Stimulated activated CD4-positive, alpha-beta T cell treated with anti-CD3 and anti-CD28 coated beads, Interleukin-12 subunit alpha, Interleukin-12 subunit beta, amount 100 ng/mL, for 48 hours (primary cell): ENCODE data around the gene HOXC4.
"Not testable (repeated sequence)": the region's sequence is repeated elsewhere in the genome, so short reads cannot be mapped to it uniquely, and the experiment has no call there.

ENCODE experiments used
- DNase-seq, 3 donors: peaks; one replicate each; pipeline ENCODE4 v3.0.0-alpha.2; 2020; ENCODE audit warnings: low read depth in 2 of 3, low spot score in 1 of 3

Gene HOXC4

DNA sequence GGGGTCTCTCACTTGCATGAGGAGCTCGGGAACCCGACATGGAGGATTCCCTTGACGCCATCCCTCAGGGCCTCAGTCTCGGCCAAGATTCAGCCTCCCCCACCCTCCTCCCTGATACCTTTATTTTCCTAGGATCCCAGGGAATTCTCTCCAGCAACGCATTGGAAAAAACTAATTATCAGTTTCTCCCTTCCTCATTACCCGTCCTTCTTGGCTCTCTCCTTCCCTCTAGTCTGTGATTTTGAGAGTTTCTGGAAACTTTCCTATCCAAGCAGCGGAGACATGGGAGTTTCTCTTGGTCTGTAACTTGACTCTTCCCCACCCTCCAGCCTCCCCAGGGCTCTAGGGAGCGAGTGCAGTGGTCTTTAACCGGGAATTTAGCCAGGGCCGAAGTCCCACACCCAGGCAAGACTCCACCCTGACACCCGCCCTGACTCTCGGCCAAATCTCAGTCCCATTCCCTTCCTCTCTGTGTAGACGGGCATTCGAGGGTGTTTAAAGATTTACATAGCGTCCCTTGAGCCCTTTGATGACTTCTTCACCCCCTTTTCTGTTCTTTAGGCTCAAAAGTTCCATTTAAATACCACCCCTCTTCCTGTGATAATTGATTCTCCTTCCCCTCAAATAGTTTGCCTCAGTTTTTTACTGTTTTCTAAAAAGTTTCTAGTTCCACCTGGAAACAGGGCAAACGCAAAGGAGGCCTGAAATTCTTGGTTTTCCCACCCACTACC, 14.1 kb upstream of the HOXC4 start:
- no peak for DNase-seq

DNA sequence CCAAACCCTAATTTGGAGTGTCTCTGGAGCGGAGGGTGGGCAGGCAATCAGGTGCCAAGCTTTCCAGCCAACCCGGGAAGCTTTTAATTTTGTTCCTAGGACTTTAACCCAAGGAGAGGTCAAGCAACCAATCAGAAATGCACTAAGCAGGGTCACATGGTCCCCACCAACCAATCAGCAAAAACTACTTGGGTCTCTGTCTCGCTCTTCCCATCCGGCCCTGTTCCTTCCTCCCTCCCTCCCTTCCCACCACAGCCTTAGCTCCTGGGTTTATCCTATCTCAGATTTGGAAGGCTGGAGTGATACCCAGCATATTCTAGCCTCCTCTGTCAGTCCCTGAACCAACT, 13.5 kb upstream of the HOXC4 start:
- no peak for DNase-seq

DNA sequence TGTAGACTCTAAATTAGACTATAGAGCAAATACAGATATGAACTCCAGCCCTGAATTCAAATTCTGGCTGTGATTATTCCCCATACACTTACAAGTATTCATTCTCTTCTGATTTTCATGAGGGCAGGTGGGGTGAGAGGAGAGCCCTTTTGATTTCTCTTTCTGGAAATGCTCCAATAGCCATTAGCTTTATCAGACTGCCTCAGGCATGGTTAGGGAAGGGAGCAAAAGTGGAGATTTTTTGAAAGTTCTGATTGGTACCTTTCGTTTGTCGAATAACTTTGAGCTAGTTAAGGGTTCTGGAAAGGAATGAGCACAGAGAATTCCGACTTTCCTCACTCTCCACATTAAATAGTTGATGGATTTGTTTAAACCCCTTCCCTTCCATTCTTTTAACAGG, 13.0 kb upstream of the HOXC4 start:
- DNase-seq, result no peak

DNA sequence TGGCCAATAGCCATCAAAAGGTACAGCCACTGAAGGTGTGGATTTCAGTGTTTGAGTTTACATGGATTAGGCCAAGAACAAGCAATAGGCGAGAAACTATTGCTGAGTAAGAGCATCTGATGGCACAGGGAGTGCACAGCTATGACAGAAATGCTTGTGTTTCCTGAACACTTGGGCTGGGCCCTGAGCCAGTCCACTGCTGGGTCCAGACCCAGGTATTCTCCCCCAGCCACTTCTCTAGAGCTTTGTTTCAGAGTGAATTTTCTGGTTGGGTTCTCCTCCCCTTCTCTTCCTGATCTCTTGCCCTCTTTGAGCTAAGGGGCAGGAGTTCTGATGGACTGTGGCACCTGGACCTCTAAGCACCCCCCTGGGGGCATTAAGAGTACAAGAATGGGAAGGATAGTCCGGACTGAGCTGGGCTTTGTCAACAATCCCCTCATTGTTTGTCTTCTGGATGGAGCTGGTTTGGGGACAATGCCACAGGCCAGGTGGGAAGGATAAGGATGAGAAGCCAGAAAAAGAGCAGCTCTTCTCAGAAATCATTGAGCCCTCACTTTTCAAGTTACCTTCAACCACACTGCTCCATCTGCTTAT, 12.4 kb upstream of the HOXC4 start:
- no peak for DNase-seq

DNA sequence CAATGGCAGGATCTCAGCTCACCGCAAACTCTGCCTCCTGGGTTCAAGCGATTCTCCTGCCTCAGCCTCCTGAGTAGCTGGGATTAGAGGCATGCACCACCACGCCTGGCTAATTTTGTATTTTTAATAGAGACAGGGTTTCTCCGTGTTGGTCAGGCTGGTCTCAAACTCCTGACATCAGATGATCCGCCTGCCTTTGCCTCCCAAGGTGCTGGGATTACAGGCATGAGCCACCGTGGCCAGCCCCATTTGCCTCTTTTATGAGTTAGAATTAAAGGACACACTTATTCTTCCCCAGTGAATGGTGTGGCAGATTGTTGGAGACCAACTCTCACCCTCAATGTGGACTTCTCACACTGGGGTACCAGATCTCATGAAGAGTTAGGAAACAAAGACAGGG, 11.6 kb upstream of the HOXC4 start:
- DNase-seq, result not testable (repeated sequence)

DNA sequence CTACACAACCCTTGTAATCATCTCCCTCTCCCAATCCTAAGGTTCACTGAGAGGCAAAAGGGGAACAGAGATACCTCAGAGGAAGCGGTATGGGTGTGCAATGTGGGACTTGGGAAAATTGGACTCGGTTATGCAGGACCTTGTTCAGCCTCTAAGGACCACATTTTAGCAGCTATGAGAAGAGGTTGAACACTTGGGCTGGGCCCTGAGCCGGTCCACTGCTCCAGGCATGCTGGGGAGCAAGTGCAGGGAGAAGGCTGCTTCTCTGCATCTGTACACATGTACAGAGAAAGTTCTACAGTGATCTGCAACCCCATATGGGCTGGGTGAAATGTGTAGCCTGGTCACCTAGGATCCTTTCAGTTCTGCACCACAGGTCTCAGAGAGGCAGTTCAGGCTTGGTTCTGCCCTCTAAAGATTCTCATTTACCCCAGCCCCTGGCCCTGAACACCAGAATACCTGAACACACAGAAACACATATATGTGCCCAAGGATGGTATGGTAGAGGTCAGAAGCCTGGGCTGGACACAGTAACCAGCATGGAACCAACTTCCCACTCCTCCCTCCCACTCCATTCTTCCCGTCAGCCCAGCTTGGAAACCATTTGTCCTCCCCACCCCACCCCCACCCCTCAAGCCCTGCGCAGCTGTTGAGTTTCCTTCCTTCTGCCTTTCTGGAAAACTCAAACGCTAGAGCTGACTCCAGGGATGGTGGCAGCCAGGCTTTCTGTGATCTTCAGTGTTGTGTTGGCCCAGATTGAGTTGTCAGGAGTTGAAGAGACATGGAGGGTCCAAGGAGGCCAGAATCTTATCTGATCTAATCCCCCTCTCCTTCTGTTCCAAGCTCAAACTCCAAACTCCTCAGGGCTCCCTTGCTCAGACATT, 10.4 kb upstream of the HOXC4 start:
- no peak for DNase-seq

DNA sequence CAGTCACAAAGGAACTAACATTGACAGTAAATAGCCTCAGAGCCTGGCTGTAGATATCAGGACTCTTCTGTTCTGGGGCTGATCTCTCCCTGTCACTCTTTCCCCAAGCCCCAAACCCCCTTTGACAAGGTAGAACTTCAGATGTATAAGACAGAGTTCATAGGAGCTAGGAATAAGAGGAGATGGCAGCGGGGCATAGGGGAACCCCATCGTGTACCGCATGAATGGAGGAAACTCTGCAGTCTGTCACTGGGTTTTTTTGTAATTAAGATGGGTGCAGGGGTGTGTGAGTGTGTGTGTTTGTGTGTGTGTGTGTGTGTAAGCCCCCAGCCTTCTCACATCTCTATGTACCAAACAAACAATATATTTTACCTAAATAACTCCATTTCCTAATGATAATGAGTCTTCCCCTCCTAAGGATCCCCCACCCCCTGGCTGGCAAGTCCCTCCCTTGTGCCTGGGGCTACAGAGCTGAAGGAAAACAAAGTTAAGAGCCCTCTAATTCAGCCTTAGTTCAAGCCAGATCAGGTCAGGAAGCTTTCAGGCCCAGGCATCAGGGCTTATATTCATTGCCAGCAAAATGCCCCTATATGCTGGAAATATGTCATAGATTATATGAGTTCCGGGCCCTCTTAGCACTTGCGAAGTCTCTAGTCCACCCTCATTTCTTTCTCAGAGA, 9.1 kb upstream of the HOXC4 start:
- no peak for DNase-seq

DNA sequence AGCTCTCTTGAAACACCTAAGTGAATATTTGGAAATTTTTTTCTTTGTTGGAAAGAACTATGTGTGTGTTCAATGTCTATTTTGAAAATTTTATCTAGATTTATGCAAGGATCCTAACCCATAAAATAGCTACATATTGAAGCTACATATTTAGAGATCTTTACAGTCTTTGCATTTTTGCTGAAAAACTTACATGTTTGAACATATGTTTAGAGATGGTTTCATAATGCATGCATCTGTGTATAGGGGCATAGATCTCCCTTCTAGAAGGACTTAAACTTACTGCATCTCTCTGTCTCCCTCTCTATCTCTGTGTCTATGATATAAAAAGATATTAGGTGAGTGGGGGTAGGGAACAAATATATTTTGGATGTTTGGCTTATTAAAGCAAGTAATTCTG, 8.2 kb upstream of the HOXC4 start:
- DNase-seq, result no peak

DNA sequence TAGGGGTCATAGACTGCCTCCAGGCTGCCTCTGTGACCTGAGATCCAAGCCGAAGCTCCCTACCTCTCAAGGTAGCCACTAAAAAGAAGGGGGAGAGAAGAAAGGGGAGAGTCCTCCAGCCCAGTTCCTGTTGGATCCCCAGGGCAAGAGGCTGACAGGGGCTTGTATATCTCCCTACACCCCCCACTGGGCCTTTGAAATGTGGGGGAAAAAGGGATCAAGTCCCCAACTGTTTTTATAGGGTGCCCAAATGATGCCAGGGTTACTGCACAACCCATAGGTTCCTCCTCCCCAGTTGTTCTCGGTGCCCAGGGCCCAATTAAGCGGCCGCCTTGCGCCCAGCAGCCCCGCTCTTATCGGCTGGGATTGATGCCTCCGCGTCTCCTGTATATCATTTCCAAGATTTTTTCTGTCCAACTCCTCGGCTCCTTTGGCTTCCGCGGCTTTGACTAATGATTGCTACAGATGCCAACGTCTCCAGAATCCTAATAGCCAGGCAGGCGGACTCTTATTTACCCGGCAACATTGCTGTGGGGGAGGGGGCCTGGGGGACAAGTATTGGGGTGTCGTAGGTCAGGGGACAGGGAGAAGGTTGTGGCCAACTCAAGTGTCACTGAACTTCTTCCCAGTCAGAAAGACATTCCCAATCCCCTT, 7.6 kb upstream of the HOXC4 start:
- DNase-seq, result no peak

DNA sequence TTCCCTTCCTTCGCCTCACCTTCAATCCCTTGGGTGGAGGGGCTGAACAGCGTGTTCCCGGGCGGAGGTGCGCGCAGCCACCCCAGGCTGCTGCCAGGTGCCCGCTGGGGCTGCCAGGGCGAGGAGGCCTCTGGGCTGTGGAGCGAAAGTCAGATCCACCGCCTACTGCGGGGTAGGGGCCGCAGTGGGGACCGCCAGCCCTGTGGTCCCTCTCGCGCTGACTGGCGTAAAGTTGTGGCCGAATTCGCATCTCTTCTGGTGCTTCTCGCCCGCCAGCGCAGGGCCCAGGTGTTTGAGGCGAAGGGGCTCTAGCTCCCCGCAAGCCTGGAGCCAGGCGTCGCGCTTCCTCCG, 6.9 kb upstream of the HOXC4 start:
- DNase-seq, result no peak

DNA sequence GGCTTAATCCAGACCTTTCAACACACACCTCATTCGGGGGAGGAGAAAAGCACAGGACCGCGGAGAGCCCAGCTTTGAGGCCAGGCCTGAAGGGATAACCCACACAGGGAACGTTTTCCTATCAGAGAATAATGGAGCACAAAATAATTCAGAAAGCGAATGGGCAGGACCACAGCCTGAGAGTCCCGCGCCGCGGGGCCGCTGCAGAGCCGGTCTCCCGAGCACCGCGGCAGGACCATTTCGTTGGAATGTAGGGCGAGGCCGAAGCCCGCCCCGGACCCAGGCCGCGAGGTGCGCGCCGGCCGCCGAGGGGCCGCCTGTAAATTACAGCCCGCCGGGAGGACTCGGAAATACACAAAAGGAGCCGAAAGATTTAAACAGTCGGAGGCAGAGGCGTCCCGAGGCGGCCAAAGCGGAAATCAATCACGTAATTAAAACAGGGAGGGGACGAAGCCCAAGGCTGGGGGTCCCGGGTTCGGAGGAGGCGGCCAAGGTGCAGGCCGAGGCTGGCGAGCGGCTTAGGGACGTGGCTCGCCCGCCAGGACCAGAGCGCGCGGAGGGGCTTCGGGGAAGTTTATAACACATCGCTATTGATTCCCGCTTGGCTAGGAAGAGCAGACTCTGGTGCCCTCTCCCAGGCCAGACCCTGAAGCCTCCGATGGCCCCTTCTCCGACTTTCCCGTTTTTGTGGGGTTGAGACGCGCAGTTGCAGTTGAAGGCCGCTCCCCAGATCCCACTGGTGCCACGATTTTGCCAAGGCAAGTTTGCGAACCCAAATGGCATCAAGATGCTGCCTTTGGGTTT, 6.3 kb upstream of the HOXC4 start:
- no peak for DNase-seq

DNA sequence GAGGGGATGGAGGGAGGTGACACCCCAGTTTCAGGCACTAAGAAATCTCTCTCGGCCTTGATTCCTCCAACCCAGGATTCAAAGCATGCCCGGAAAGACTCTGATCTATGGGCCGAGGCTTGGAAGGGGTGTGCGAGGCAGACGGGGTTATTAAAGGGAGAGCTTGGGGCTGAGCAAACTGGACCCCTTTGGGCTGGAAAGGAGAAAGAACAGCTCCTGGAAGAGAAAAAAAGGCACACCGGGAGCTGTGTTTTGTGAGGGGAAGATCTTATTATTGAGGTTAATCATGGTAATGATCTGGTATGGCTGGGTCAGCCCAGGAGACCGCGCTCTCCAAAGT, 5.7 kb upstream of the HOXC4 start:
- DNase-seq, result no peak

DNA sequence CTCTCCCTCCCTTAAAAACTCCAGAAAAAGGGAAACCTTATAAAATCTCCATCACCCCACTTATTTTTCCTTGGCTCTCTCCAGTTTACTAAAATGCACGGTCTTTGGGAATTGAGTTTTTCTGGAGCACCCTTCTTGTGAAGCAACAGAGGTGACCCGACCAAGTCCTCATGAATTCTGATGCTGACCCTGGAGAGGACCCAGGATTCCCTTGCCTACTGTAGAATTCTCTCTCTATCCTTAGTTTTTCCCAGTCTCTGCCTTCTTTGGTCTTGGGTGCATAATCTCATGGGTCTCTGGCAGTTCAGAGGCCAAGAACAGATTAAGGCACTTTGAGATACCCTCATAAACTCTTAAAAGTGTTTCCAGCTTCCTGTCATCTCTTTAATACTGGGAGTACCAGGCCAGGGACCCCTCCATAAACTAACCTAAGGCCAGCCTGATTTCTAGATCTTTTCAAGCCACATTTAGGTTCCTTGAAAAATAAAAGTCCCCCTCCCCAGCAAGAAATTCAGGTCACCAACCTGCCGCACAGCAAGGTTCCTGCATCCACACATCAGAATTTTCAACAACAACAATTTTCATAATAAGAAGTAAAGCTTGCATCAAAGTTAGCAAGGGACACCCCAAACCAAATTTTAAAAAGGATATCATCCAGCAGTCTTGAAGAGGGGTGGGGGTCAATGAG, 5.1 kb upstream of the HOXC4 start:
- no peak for DNase-seq

DNA sequence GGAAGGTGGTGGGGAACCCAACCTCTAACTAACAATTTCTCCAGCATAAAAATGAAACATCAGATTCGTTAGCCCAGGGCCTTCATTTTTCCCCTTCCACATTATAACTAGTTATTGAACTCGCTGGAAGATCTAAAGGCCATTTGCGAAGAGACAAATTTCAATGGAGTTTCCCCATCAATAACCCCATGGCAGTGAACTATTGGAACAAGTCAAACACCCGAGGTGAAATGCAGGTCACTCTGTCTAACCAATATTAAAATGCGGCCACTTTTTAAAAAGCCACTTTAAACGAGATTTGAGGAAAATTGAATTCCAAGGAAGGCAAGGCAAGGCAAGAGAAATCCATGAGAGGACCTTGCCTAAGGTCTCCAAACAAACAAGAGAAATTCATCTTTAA, 4.5 kb upstream of the HOXC4 start:
- DNase-seq, result no peak

DNA sequence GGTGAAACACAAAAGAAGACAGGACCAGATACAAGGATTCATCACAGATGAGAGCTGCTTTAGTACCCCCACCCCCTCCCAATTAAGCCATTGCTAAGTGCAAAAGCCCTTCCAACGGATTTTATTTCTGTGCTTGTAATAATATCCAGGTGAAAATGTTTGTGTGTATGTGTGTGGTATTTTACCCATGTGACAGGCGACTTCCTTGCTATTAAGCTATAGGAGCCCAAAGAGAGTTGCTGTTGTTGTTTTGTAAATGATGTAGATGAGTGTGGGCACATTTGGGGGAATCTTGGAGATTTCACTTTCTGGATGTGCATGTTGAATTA, 3.2 kb upstream of the HOXC4 start:
- DNase-seq, result no peak

DNA sequence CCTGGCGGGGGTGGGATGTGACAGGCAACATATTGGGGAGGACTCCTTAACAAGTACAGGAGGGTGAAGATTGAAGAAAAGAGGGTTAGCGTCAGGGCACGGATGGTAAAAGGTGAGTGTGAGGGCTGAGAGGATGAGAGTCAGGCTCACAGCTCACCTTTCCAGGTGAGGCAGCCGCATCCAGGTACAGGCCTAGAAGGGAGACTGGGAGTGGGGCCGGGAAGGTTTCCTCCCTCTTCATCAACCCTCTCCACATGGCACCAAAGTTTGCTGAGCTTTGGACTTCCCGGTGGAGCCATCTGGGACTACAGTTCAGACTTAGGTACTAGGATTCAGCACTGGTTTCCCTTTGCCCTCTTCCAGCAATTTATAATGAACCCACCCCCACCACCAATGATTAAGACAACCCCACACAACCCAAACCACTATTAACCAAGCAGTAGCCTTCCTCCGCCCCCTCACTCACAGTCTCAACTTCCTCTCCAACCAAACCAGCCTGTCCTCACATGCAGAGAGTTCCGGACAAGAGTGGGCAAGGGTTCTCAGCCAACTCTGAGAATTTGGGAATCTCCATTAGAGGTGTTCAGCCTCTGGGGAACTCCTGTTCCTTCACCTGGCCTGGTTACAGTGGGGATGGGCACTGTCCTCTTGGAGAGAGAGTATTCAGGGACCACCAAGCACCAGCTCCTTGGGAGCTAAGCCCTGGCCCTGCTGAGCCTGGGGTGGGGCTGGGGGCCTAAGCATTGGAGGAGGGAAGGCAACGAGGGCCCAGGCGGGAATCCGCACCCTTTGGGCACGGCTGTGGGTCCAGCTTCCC, 2.4 kb upstream of the HOXC4 start:
- no peak for DNase-seq

DNA sequence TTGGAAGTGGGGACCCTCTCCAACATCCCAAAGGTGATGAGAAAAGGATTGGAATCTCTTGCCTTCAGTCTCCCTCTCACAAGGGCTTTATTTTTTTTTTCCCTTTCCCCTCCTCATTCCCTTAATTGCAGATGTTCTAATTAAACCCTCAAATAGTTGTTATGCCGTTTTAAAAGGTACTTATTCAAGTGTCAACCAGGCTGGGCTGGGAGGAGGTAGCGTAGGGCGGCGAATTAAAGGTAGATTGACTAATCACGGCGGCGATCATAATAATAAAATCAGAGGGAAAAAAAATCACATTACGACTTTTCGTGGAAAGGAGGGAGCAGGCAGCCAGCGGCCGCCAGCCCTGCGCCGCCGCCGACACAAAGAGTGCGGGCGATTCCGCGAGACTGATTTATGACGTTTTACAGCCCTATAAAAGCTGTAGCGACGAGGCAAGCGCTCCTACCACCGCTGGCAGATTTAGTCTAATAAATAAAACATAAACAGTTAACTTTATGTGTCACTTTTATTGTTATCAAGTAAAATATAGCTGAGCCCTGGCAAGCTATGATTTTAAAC, 1.7 kb upstream of the HOXC4 start:
- DNase-seq, result no peak

DNA sequence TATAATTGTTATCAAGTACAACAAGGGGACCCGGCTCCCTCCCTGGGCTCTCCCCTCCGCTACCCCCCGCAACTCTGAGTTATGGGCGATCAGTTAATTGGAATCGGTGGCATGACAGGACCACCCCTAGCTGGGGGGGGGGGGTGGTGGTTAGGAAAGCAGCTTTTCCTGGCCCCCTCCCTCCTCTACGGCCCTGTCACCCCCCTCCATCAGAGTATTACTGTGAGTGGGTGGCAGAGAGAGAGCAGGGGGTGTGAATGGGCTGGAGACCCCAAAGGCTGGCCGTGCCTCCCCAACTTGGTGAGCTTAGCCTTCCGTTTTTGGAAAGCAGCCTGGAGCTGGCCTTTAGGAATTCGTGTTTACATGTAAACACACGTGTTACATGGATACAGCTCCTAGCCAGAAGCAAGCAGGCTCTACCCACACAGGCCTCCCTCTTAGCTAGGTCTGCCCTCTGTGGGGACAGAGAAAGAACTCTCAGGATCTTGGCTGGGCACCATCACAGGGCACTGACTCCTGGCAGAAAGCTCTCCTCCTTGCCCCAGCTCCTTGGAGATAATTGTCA, 1.1 kb upstream of the HOXC4 start:
- DNase-seq, result no peak
